NCI-H345 (cell line): ENCODE measurements around the gene HTRA3.

ENCODE experiments used
- DNase-seq: peaks from one replicate; lab custom pipeline; 2025; lab: John Stamatoyannopoulos, UW

Gene HTRA3

GRCh38 chr4:8311101-8312068, 41.8 kb downstream of the HTRA3 start:
- no peak for DNase-seq

GRCh38 chr4:8312069-8312445, 42.5 kb downstream of the HTRA3 start:
- DNase-seq = no peak

- no peak for DNase-seq
Observed at GRCh38 chr4:8312976-8313375, 43.4 kb downstream of the HTRA3 start.

- DNase-seq = no peak
Observed at GRCh38 chr4:8314691-8315255, 45.2 kb downstream of the HTRA3 start.

- peak; percentile 73 for DNase-seq
Observed at GRCh38 chr4:8315435-8316250, 46.1 kb downstream of the HTRA3 start.

- no peak for DNase-seq
Observed at GRCh38 chr4:8316251-8316771, 46.8 kb downstream of the HTRA3 start.

GRCh38 chr4:8316911-8317351, 47.4 kb downstream of the HTRA3 start:
- no peak for DNase-seq

GRCh38 chr4:8317474-8317873, 47.9 kb downstream of the HTRA3 start:
- DNase-seq = no peak

GRCh38 chr4:8318509-8318908, 49.0 kb downstream of the HTRA3 start:
- DNase-seq = no peak

- DNase-seq = no peak
Observed at GRCh38 chr4:8319061-8319460, 49.5 kb downstream of the HTRA3 start.

- DNase-seq = no peak
Observed at GRCh38 chr4:8319731-8320385, 50.3 kb downstream of the HTRA3 start.

GRCh38 chr4:8320386-8320750, 50.8 kb downstream of the HTRA3 start:
- no peak for DNase-seq

GRCh38 chr4:8321220-8321619, 51.7 kb downstream of the HTRA3 start:
- DNase-seq = no peak

- no peak for DNase-seq
Observed at GRCh38 chr4:8321771-8322170, 52.2 kb downstream of the HTRA3 start.

- DNase-seq = no peak
Observed at GRCh38 chr4:8322794-8323704, 53.5 kb downstream of the HTRA3 start.

- DNase-seq = no peak
Observed at GRCh38 chr4:8323947-8324555, 54.5 kb downstream of the HTRA3 start.

- no peak for DNase-seq
Observed at GRCh38 chr4:8324640-8325239, 55.2 kb downstream of the HTRA3 start.

GRCh38 chr4:8325291-8325973, 55.9 kb downstream of the HTRA3 start:
- no peak for DNase-seq

- DNase-seq = no peak
Observed at GRCh38 chr4:8326206-8326605, 56.7 kb downstream of the HTRA3 start.
